ENCODE data around the gene BCL11A. TPM values are rescaled to one million over a fixed set of nuclear protein-coding genes. Genes with fewer than 3 reads are reported as not detected.
A peak's percentile ranks its signal among the peaks of the same experiment; 100 is the strongest.

Gene BCL11A
- total RNA-seq, 1 donor from 2014 or later: 29.8 TPM

DNA sequence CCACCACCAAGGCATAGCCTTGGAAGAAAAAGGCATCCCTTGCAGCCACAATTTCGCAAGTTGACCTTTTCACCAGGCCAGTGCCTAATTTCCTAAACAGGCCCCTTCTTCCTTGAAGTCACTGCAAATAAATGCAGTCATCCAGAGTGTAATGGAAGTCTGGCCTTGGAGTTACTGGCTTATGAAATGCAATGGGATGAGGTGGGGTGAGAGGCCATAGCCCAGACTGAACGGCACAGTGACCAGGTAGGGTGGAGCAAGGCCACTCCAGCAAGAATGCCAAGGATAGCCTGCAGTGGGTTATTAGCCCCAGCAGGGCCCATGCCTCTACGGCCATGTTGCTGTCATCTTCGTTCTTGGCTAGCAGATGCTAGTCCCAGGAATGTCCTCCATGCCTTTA is 68.4 kb downstream of the BCL11A start:
- Histone ChIP-seq H3K9me3 (ENCODE audit: insufficient read depth, low read depth, low read length) (no peaks in the 10 kb centered on the region), H3K9ac (ENCODE audit: low read length) (no peak overlapping the region), H3K27ac (ENCODE audit: low read depth, low read length) (no peak overlapping the region), H3K36me3 (ENCODE audit: insufficient read depth, low read length) (no peaks in the 10 kb centered on the region), H3K4me2 (ENCODE audit: low read length) (no peak overlapping the region), H3K4me1 (ENCODE audit: insufficient read depth, low read length) (peaks cover 24% of the 10 kb centered on the region), H3K4me3 (ENCODE audit: insufficient read depth, low read depth, low read length) (no peak overlapping the region), H3K79me2 (ENCODE audit: insufficient read depth, low read length) (peaks cover 19% of the 10 kb centered on the region), H2AFZ (ENCODE audit: low read depth, low read length) (no peak overlapping the region), H3K27me3 (ENCODE audit: insufficient read depth, low read length) (no peaks in the 10 kb centered on the region), H4K20me1 (ENCODE audit: insufficient read depth, low read length) (no peaks in the 10 kb centered on the region)
- H3K9me3 Mint-ChIP-seq (ENCODE audit: unreplicated experiment): no peaks in the 10 kb centered on the region
- peaks cover 5% of the 10 kb centered on the region for H3K36me3 Mint-ChIP-seq (ENCODE audit: low read depth, unreplicated experiment)
- TF ChIP-seq, protein P1, sequence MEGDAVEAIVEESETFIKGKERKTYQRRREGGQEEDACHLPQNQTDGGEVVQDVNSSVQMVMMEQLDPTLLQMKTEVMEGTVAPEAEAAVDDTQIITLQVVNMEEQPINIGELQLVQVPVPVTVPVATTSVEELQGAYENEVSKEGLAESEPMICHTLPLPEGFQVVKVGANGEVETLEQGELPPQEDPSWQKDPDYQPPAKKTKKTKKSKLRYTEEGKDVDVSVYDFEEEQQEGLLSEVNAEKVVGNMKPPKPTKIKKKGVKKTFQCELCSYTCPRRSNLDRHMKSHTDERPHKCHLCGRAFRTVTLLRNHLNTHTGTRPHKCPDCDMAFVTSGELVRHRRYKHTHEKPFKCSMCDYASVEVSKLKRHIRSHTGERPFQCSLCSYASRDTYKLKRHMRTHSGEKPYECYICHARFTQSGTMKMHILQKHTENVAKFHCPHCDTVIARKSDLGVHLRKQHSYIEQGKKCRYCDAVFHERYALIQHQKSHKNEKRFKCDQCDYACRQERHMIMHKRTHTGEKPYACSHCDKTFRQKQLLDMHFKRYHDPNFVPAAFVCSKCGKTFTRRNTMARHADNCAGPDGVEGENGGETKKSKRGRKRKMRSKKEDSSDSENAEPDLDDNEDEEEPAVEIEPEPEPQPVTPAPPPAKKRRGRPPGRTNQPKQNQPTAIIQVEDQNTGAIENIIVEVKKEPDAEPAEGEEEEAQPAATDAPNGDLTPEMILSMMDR (IDR thresholded peaks at IDR 0.05; ENCODE audit: insufficient read depth, low read depth, low read length): no peak
- TF ChIP-seq EZH2 (IDR thresholded peaks at IDR 0.05; ENCODE audit: insufficient read depth, low read length): no peak
- H3K4me1 Mint-ChIP-seq (ENCODE audit: low read depth, unreplicated experiment): peaks cover 60% of the 10 kb centered on the region
- peak overlapping the region; percentile 97 for H3K27ac Mint-ChIP-seq (ENCODE audit: unreplicated experiment)
- no peaks in the 10 kb centered on the region for H3K27me3 Mint-ChIP-seq (ENCODE audit: low read depth, unreplicated experiment)
- FAIRE-seq (no peak), DNase-seq (ENCODE audit: low read depth) (no peak)
- H3K4me3 Mint-ChIP-seq (ENCODE audit: unreplicated experiment): no peak overlapping the region

DNA sequence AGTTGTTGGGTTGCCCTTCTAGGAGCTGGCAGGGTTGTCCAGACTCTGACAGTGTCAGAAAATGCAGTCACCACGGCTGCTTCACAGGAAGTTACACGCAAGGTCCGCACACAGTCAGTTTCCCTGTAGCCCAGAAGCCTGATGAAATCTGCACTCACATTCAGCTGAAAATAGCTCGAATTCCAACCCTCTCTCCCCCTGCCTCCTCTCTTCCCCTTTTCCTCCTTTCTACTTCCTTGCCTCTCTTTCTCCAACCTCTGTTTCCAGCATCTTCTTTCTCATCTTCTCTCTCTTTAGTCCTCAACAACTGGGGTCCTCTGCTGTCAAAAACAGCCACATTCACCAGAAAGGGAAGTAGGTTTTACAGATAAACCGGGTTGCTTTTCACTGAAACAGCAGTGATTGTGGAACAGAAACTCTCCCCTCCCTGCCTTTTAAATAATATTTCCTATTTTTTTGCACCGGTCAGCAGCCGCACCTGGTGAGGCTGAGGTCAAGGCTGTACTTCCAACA is 69.3 kb downstream of the BCL11A start:
- peak overlapping the region; percentile 76 for H3K27ac ChIP-seq (ENCODE audit: low read depth, low read length)
- peak overlapping the region; percentile 79 for H3K9ac ChIP-seq (ENCODE audit: low read length)
- peak overlapping the region; percentile 20 for H3K4me3 ChIP-seq (ENCODE audit: insufficient read depth, low read depth, low read length)
- Mint-ChIP-seq H3K36me3 (ENCODE audit: low read depth, unreplicated experiment) (peaks cover 5% of the 10 kb centered on the region), H3K4me1 (ENCODE audit: low read depth, unreplicated experiment) (peaks cover 59% of the 10 kb centered on the region), H3K27me3 (ENCODE audit: low read depth, unreplicated experiment) (no peaks in the 10 kb centered on the region), H3K9me3 (ENCODE audit: unreplicated experiment) (no peaks in the 10 kb centered on the region), H3K4me3 (ENCODE audit: unreplicated experiment) (peak overlapping the region; percentile 66), H3K27ac (ENCODE audit: unreplicated experiment) (peak overlapping the region; percentile 97)
- H3K27me3 ChIP-seq (ENCODE audit: insufficient read depth, low read length): no peaks in the 10 kb centered on the region
- peak overlapping the region; percentile 80 for H3K4me2 ChIP-seq (ENCODE audit: low read length)
- peak overlapping the region; percentile 43 for H2AFZ ChIP-seq (ENCODE audit: low read depth, low read length)
- no peaks in the 10 kb centered on the region for H3K9me3 ChIP-seq (ENCODE audit: insufficient read depth, low read depth, low read length)
- no peak for TF ChIP-seq EZH2 (IDR thresholded peaks at IDR 0.05; ENCODE audit: insufficient read depth, low read length)
- no peaks in the 10 kb centered on the region for H3K36me3 ChIP-seq (ENCODE audit: insufficient read depth, low read length)
- H4K20me1 ChIP-seq (ENCODE audit: insufficient read depth, low read length): no peaks in the 10 kb centered on the region
- H3K4me1 ChIP-seq (ENCODE audit: insufficient read depth, low read length): peaks cover 24% of the 10 kb centered on the region
- DNase-seq (ENCODE audit: low read depth) (peak; percentile 68), FAIRE-seq (peak; percentile 94)
- peaks cover 19% of the 10 kb centered on the region for H3K79me2 ChIP-seq (ENCODE audit: insufficient read depth, low read length)

DNA sequence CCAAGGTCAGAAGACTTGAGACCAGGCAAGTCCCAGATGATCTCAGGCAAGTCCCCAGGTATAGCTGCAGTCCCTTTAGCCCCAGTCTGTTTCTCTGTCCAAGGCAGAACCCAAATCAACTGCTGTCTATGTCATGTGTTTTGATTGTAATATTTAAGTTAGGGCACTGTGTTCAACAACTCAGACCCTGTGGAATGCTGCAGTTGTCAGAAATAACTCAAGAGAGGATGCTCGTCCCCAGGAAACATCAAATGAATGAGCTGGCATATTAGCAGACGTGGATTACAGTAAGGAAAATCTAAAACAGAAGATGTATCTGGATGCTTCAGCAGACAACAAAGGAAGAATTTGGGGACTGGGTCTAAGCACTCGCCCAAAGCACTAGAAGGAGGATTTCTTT is 70.1 kb downstream of the BCL11A start:
- FAIRE-seq: peak; percentile 84
- Histone ChIP-seq H3K27ac (ENCODE audit: low read depth, low read length) (peak overlapping the region; percentile 76), H2AFZ (ENCODE audit: low read depth, low read length) (no peak overlapping the region), H3K79me2 (ENCODE audit: insufficient read depth, low read length) (peaks cover 20% of the 10 kb centered on the region), H4K20me1 (ENCODE audit: insufficient read depth, low read length) (no peaks in the 10 kb centered on the region), H3K9me3 (ENCODE audit: insufficient read depth, low read depth, low read length) (no peaks in the 10 kb centered on the region), H3K9ac (ENCODE audit: low read length) (peak overlapping the region; percentile 79), H3K36me3 (ENCODE audit: insufficient read depth, low read length) (no peaks in the 10 kb centered on the region), H3K4me3 (ENCODE audit: insufficient read depth, low read depth, low read length) (peak overlapping the region; percentile 20), H3K4me2 (ENCODE audit: low read length) (peak overlapping the region; percentile 80), H3K27me3 (ENCODE audit: insufficient read depth, low read length) (no peaks in the 10 kb centered on the region), H3K4me1 (ENCODE audit: insufficient read depth, low read length) (peaks cover 24% of the 10 kb centered on the region)
- no peaks in the 10 kb centered on the region for H3K27me3 Mint-ChIP-seq (ENCODE audit: low read depth, unreplicated experiment)
- H3K9me3 Mint-ChIP-seq (ENCODE audit: unreplicated experiment): no peaks in the 10 kb centered on the region
- DNase-seq (ENCODE audit: low read depth): peak; percentile 62
- TF ChIP-seq, protein P1 (IDR thresholded peaks at IDR 0.05; ENCODE audit: insufficient read depth, low read depth, low read length): no peak
- TF ChIP-seq EZH2 (IDR thresholded peaks at IDR 0.05; ENCODE audit: insufficient read depth, low read length): no peak
- peak overlapping the region; percentile 7 for H3K4me3 Mint-ChIP-seq (ENCODE audit: unreplicated experiment)
- H3K4me1 Mint-ChIP-seq (ENCODE audit: low read depth, unreplicated experiment): peaks cover 60% of the 10 kb centered on the region
- H3K27ac Mint-ChIP-seq (ENCODE audit: unreplicated experiment): peak overlapping the region; percentile 97
- peaks cover 9% of the 10 kb centered on the region for H3K36me3 Mint-ChIP-seq (ENCODE audit: low read depth, unreplicated experiment)
